RWPE1 (cell line): ENCODE measurements around the gene RBM8A.

Experiments used
- CTCF ChIA-PET: fragments of 350-600 bp; sonication (Branson Sonifier 250); formaldehyde crosslinking; extraction: SDS; loops from one replicate; lab custom pipeline; 2021; lab: Yijun Ruan, JAX
- POLR2A ChIA-PET: fragments of 400-600 bp; formaldehyde crosslinking; extraction: SDS; loops from one replicate; lab custom pipeline; 2020; ENCODE audit warnings: antibody characterized with exemption; ENCODE audit not compliant: low non-redundant PET; lab: Yijun Ruan, JAX
- DNase-seq: peaks from one replicate; pipeline ENCODE4 v3.0.0; 2012; ENCODE audit warnings: low spot score
- H3K27ac ChIP-seq: fragments of 450-650 bp; 2 replicates; pipeline ENCODE4 v1.5.1; 2017
- CTCF ChIP-seq: fragments of 450-650 bp; conservative IDR thresholded peaks from 2 replicates; pipeline ENCODE4 v1.5.1; 2017; ENCODE audit warnings: low read depth, mild to moderate bottlenecking

Gene RBM8A

GRCh38 chr1:145877923-145878486 is 49.3 kb downstream of the RBM8A start:
- H3K27ac ChIP-seq: no peak overlapping the region
- ChIA-PET POLR2A (interaction anchor here (0.5 kb wide), 1 partner anchor 45 kb away, joined by 4 read pairs; no protein-coding TSS in a partner anchor), CTCF (interaction anchor here (0.7 to 3.0 kb wide), 2 partner anchors 14 to 131 kb away, joined by 3 to 12 read pairs; no protein-coding TSS in a partner anchor)
- TF ChIP-seq CTCF: no peak
- no peak for DNase-seq

GRCh38 chr1:145874646-145875045 is 52.6 kb downstream of the RBM8A start:
- ChIA-PET CTCF (interaction anchor here (0.6 kb wide), 1 partner anchor 11 kb away, joined by 3 read pairs; no protein-coding TSS in a partner anchor), POLR2A (no interaction called here)
- DNase-seq: no peak
- no peak for TF ChIP-seq CTCF
- no peak overlapping the region for H3K27ac ChIP-seq

- ChIA-PET CTCF (interaction anchor here (0.6 to 2.1 kb wide), 3 partner anchors 16 to 147 kb away, joined by 3 to 9 read pairs (median 4); partner anchors contain the start of gene NUDT17), POLR2A (no interaction called here)
- H3K27ac ChIP-seq: no peak overlapping the region
- no peak for DNase-seq
- no peak for TF ChIP-seq CTCF
Measured at GRCh38 chr1:145871994-145872924, 55.0 kb downstream of the RBM8A start.
